Epithelial cell of esophagus (primary cell): ENCODE measurements around the gene PLEKHM3.

Experiments
- DNase-seq: peaks from one replicate; pipeline ENCODE4 v3.0.0; 2010; ENCODE audit warnings: low read depth
- H3K4me3 ChIP-seq: 2 replicates; pipeline ENCODE4 v1.5.1; 2011; ENCODE audit warnings: mild to moderate bottlenecking, low read length, control low read depth
- TF ChIP-seq, protein P1 (sequence below): IDR thresholded peaks from 2 replicates; pipeline ENCODE4 v1.5.1; 2011; ENCODE audit warnings: low read depth, mild to moderate bottlenecking, low read length, control low read depth, inconsistent platforms; ENCODE audit not compliant: insufficient read depth; ENCODE audit errors: missing control alignments

The PLEKHM3 gene

GRCh38 chr2:207921606-207922005 is 103.7 kb downstream of the PLEKHM3 start:
- TF ChIP-seq, protein P1, sequence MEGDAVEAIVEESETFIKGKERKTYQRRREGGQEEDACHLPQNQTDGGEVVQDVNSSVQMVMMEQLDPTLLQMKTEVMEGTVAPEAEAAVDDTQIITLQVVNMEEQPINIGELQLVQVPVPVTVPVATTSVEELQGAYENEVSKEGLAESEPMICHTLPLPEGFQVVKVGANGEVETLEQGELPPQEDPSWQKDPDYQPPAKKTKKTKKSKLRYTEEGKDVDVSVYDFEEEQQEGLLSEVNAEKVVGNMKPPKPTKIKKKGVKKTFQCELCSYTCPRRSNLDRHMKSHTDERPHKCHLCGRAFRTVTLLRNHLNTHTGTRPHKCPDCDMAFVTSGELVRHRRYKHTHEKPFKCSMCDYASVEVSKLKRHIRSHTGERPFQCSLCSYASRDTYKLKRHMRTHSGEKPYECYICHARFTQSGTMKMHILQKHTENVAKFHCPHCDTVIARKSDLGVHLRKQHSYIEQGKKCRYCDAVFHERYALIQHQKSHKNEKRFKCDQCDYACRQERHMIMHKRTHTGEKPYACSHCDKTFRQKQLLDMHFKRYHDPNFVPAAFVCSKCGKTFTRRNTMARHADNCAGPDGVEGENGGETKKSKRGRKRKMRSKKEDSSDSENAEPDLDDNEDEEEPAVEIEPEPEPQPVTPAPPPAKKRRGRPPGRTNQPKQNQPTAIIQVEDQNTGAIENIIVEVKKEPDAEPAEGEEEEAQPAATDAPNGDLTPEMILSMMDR = no peak
- H3K4me3 ChIP-seq = no peak overlapping the region
- DNase-seq = no peak

DNA sequence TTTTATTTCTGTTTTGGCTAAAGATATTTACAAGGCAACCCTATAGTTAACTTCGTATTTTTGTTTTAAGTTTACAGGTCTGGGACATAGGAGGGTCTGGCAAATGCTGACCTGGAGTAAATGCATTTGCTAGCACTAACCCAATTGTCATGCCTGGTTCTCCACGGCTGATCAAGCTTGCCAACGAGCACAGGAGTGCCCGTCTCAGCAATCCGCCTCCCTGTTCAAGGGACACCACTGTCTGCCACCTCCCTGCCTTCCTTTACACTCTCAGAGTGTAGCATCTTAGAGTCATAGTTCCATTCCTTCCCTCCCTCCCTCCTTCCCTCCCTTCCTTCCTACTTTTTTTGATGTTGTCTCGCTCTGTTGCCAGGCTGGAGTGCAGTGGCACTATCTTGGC is 104.6 kb downstream of the PLEKHM3 start:
- TF ChIP-seq, protein P1 = no peak
- no peak for DNase-seq
- no peak overlapping the region for H3K4me3 ChIP-seq

GRCh38 chr2:207920321-207920720 is 105.0 kb downstream of the PLEKHM3 start:
- H3K4me3 ChIP-seq = no peak overlapping the region

GRCh38 chr2:207919164-207919919 is 106.0 kb downstream of the PLEKHM3 start:
- no peak for DNase-seq
- TF ChIP-seq, protein P1 = no peak
- no peak overlapping the region for H3K4me3 ChIP-seq

More at GRCh38 chr2:207920321-207920720, 105.0 kb downstream of the PLEKHM3 start:
- TF ChIP-seq, protein P1 = no peak
- DNase-seq = no peak

DNA sequence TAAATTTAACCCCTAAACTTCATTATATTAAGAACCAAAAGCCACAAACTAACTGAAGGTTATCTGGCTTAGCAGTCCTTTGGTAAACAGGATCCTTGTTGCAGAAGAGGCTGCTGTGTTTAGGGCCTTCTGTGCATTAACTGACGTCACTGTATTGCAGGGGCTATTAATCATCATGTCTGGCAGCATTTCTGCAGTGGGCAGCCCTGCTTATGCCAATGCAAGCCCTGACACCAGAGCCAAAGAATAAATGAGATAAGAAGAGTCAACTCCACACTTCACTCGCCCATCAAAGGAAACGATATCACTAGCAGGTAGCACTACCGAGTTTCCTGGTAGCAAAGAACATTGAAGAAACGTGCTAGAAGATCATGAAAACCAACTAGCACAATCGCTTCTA is 110.6 kb downstream of the PLEKHM3 start:
- DNase-seq = peak; percentile 41
- no peak overlapping the region for H3K4me3 ChIP-seq
- TF ChIP-seq, protein P1 = no peak

DNA sequence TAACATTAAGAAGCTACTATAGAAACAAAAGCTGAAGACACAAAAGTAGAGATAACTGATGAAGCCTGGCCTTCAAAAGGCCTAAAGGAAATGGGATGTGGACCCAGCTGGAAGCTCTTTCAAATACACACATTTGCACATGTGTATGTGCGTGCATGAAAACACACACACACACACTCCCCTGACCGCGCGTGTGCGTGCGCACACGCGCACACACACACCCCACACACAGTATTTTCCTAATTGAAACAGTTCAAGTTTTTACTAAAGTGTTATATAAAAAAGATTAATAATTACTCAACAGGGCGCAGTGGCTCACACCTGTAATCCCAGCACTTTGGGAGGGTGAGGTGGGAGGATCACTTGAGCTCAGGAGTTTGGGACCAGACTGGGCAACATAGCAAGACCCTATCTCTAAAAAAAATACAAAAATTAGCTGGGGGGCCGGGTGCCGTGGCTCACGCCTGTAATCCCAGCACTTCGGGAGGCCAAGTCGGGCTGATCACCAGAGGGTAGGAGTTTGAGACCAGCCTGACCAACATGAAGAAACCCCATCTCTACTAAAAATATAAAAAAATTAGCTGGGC is 111.5 kb downstream of the PLEKHM3 start:
- no peak overlapping the region for H3K4me3 ChIP-seq
- DNase-seq = no peak
- TF ChIP-seq, protein P1 = no peak

DNA sequence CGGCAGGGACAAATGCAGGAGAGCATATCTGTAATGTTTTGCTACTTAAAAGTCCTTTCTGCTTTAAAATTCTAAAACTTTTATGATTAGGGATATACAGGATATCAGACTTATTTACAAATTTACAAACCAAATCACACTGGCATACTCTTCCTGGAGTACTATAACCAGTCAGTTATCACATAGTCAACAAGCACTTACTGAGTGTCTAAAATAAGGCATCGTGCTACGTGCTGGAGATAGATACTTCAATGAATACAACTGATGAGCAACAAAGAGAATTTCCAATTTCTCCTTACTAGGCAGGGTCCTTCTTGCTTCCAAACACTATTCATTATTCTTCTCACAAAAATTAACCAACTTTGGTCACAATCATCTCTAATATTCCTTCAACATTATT is 113.5 kb downstream of the PLEKHM3 start:
- H3K4me3 ChIP-seq = no peak overlapping the region
- no peak for DNase-seq
- TF ChIP-seq, protein P1 = no peak
